ENCODE measurements around the gene MTCH2.
A peak's percentile ranks its signal among the peaks of the same experiment; 100 is the strongest.

The MTCH2 gene

GRCh38 chr11:47606731-47607130 is 35.6 kb downstream of the MTCH2 start:
- Histone ChIP-seq H3K9me3 (ENCODE audit: insufficient read depth, low read depth, low read length) (no peaks in the 10 kb centered on the region), H3K4me3 (ENCODE audit: low read length) (no peak overlapping the region), H3K36me3 (ENCODE audit: insufficient read depth, low read length) (peaks cover 6% of the 10 kb centered on the region), H3K27me3 (ENCODE audit: insufficient read depth, low read length) (no peaks in the 10 kb centered on the region), H3K27ac (ENCODE audit: low read depth, low read length) (no peak overlapping the region), H3K9ac (ENCODE audit: low read depth, low read length) (no peak overlapping the region), H3K4me1 (ENCODE audit: insufficient read depth, low read length) (no peaks in the 10 kb centered on the region)
- WGBS, result 58% methylated on average over 5 of the region's 5 CpGs

GRCh38 chr11:47605921-47606320 is 36.4 kb downstream of the MTCH2 start:
- H3K27me3 ChIP-seq (ENCODE audit: insufficient read depth, low read length), result no peaks in the 10 kb centered on the region
- H3K4me1 ChIP-seq (ENCODE audit: insufficient read depth, low read length), result no peaks in the 10 kb centered on the region
- H3K9ac ChIP-seq (ENCODE audit: low read depth, low read length), result no peak overlapping the region
- H3K9me3 ChIP-seq (ENCODE audit: insufficient read depth, low read depth, low read length), result no peaks in the 10 kb centered on the region
- WGBS, result 99% methylated on average over 3 of the region's 3 CpGs
- no peak overlapping the region for H3K27ac ChIP-seq (ENCODE audit: low read depth, low read length)
- no peak overlapping the region for H3K4me3 ChIP-seq (ENCODE audit: low read length)
- no peaks in the 10 kb centered on the region; the same call in 1 of the 2 replicates for H3K36me3 ChIP-seq (ENCODE audit: insufficient read depth, low read length)

- no peaks in the 10 kb centered on the region for H3K36me3 ChIP-seq (ENCODE audit: insufficient read depth, low read length)
- H3K9me3 ChIP-seq (ENCODE audit: insufficient read depth, low read depth, low read length), result no peaks in the 10 kb centered on the region
- H3K9ac ChIP-seq (ENCODE audit: low read depth, low read length), result no peak overlapping the region
- H3K4me1 ChIP-seq (ENCODE audit: insufficient read depth, low read length), result peaks cover 4% of the 10 kb centered on the region
- no peak overlapping the region for H3K4me3 ChIP-seq (ENCODE audit: low read length)
- no peak overlapping the region for H3K27ac ChIP-seq (ENCODE audit: low read depth, low read length)
- 96% methylated on average over 4 of the region's 4 CpGs for WGBS
- H3K27me3 ChIP-seq (ENCODE audit: insufficient read depth, low read length), result no peaks in the 10 kb centered on the region
These were observed 39.1 kb downstream of the MTCH2 start for GRCh38 chr11:47603295-47603694.

- WGBS, result 86% methylated on average over 4 of the region's 4 CpGs
- H3K36me3 ChIP-seq (ENCODE audit: insufficient read depth, low read length), result no peaks in the 10 kb centered on the region
- peaks cover 8% of the 10 kb centered on the region for H3K27me3 ChIP-seq (ENCODE audit: insufficient read depth, low read length)
- H3K27ac ChIP-seq (ENCODE audit: low read depth, low read length), result no peak overlapping the region
- H3K9ac ChIP-seq (ENCODE audit: low read depth, low read length), result no peak overlapping the region
- H3K9me3 ChIP-seq (ENCODE audit: insufficient read depth, low read depth, low read length), result no peaks in the 10 kb centered on the region
- peaks cover 4% of the 10 kb centered on the region for H3K4me1 ChIP-seq (ENCODE audit: insufficient read depth, low read length)
- H3K4me3 ChIP-seq (ENCODE audit: low read length), result no peak overlapping the region
These were observed 42.5 kb downstream of the MTCH2 start for GRCh38 chr11:47599902-47600301.

- Histone ChIP-seq H3K36me3 (ENCODE audit: insufficient read depth, low read length) (no peaks in the 10 kb centered on the region), H3K9me3 (ENCODE audit: insufficient read depth, low read depth, low read length) (no peaks in the 10 kb centered on the region), H3K4me1 (ENCODE audit: insufficient read depth, low read length) (peaks cover 13% of the 10 kb centered on the region), H3K27ac (ENCODE audit: low read depth, low read length) (no peak overlapping the region), H3K27me3 (ENCODE audit: insufficient read depth, low read length) (peaks cover 37% of the 10 kb centered on the region), H3K4me3 (ENCODE audit: low read length) (no peak overlapping the region), H3K9ac (ENCODE audit: low read depth, low read length) (no peak overlapping the region)
- WGBS, result 85% methylated on average over 1 of the region's 1 CpG
These were observed 46.4 kb downstream of the MTCH2 start for GRCh38 chr11:47595967-47596366.

GRCh38 chr11:47595029-47595428 is 47.3 kb downstream of the MTCH2 start:
- no peaks in the 10 kb centered on the region for H3K36me3 ChIP-seq (ENCODE audit: insufficient read depth, low read length)
- 71% methylated on average over 7 of the region's 7 CpGs for WGBS
- no peaks in the 10 kb centered on the region for H3K9me3 ChIP-seq (ENCODE audit: insufficient read depth, low read depth, low read length)
- peaks cover 37% of the 10 kb centered on the region for H3K27me3 ChIP-seq (ENCODE audit: insufficient read depth, low read length)
- H3K9ac ChIP-seq (ENCODE audit: low read depth, low read length), result no peak overlapping the region
- peaks cover 13% of the 10 kb centered on the region for H3K4me1 ChIP-seq (ENCODE audit: insufficient read depth, low read length)
- H3K4me3 ChIP-seq (ENCODE audit: low read length), result peak overlapping the region; percentile 75; the same call in 1 of the 2 replicates
- no peak overlapping the region for H3K27ac ChIP-seq (ENCODE audit: low read depth, low read length)

- H3K27ac ChIP-seq (ENCODE audit: low read depth, low read length), result no peak within 1 kb of the TSS
These were observed 48.2 kb downstream of the MTCH2 start, which contains the start of gene C1QTNF4 for GRCh38 chr11:47593934-47594855. Gene C1QTNF4, minus strand, starts transcription at chr11:47594411. Its CDS starts 3,601 bp downstream, at chr11:47590810.

GRCh38 chr11:47593492-47593933 is 48.8 kb downstream of the MTCH2 start:
- H3K27ac ChIP-seq (ENCODE audit: low read depth, low read length), result no peak overlapping the region
- WGBS, result 4% methylated on average over 5 of the region's 6 CpGs
- peaks cover 9% of the 10 kb centered on the region for H3K4me1 ChIP-seq (ENCODE audit: insufficient read depth, low read length)
- H3K9me3 ChIP-seq (ENCODE audit: insufficient read depth, low read depth, low read length), result no peaks in the 10 kb centered on the region
- H3K4me3 ChIP-seq (ENCODE audit: low read length), result peak overlapping the region; percentile 75
- peak overlapping the region; percentile 68 for H3K9ac ChIP-seq (ENCODE audit: low read depth, low read length)
- no peaks in the 10 kb centered on the region for H3K36me3 ChIP-seq (ENCODE audit: insufficient read depth, low read length)
- peaks cover 37% of the 10 kb centered on the region for H3K27me3 ChIP-seq (ENCODE audit: insufficient read depth, low read length)

More at GRCh38 chr11:47593934-47594855, 48.2 kb downstream of the MTCH2 start, which contains the start of gene C1QTNF4:
- Histone ChIP-seq H3K4me1 (ENCODE audit: insufficient read depth, low read length) (peaks cover 11% of the 10 kb centered on the region), H3K9ac (ENCODE audit: low read depth, low read length) (peak within 1 kb of the TSS; percentile 68), H3K9me3 (ENCODE audit: insufficient read depth, low read depth, low read length) (no peaks in the 10 kb centered on the region), H3K4me3 (ENCODE audit: low read length) (peak within 1 kb of the TSS; percentile 75), H3K27me3 (ENCODE audit: insufficient read depth, low read length) (peaks cover 37% of the 10 kb centered on the region), H3K36me3 (ENCODE audit: insufficient read depth, low read length) (no peaks in the 10 kb centered on the region)
- WGBS, result 2% methylated on average over 48 of the region's 48 CpGs

GRCh38 chr11:47592970-47593369 is 49.4 kb downstream of the MTCH2 start:
- no peaks in the 10 kb centered on the region for H3K36me3 ChIP-seq (ENCODE audit: insufficient read depth, low read length)
- no peak overlapping the region for H3K27ac ChIP-seq (ENCODE audit: low read depth, low read length)
- H3K9ac ChIP-seq (ENCODE audit: low read depth, low read length), result no peak overlapping the region
- H3K9me3 ChIP-seq (ENCODE audit: insufficient read depth, low read depth, low read length), result no peaks in the 10 kb centered on the region
- peaks cover 37% of the 10 kb centered on the region for H3K27me3 ChIP-seq (ENCODE audit: insufficient read depth, low read length)
- H3K4me3 ChIP-seq (ENCODE audit: low read length), result peak overlapping the region; percentile 75
- peaks cover 9% of the 10 kb centered on the region for H3K4me1 ChIP-seq (ENCODE audit: insufficient read depth, low read length)
- 87% methylated on average over 2 of the region's 2 CpGs for WGBS

- Histone ChIP-seq H3K27ac (ENCODE audit: low read depth, low read length) (no peak overlapping the region), H3K4me3 (ENCODE audit: low read length) (no peak overlapping the region), H3K36me3 (ENCODE audit: insufficient read depth, low read length) (no peaks in the 10 kb centered on the region), H3K4me1 (ENCODE audit: insufficient read depth, low read length) (peaks cover 9% of the 10 kb centered on the region), H3K9ac (ENCODE audit: low read depth, low read length) (no peak overlapping the region), H3K9me3 (ENCODE audit: insufficient read depth, low read depth, low read length) (no peaks in the 10 kb centered on the region), H3K27me3 (ENCODE audit: insufficient read depth, low read length) (peaks cover 37% of the 10 kb centered on the region)
- 75% methylated on average over 4 of the region's 4 CpGs for WGBS
These were observed 50.1 kb downstream of the MTCH2 start for GRCh38 chr11:47592251-47592650.

GRCh38 chr11:47591764-47592163 is 50.6 kb downstream of the MTCH2 start:
- H3K9ac ChIP-seq (ENCODE audit: low read depth, low read length), result no peak overlapping the region
- H3K36me3 ChIP-seq (ENCODE audit: insufficient read depth, low read length), result no peaks in the 10 kb centered on the region
- H3K4me3 ChIP-seq (ENCODE audit: low read length), result no peak overlapping the region
- H3K4me1 ChIP-seq (ENCODE audit: insufficient read depth, low read length), result peaks cover 9% of the 10 kb centered on the region
- H3K27ac ChIP-seq (ENCODE audit: low read depth, low read length), result no peak overlapping the region
- 49% methylated on average over 7 of the region's 7 CpGs for WGBS
- H3K9me3 ChIP-seq (ENCODE audit: insufficient read depth, low read depth, low read length), result no peaks in the 10 kb centered on the region
- peaks cover 37% of the 10 kb centered on the region for H3K27me3 ChIP-seq (ENCODE audit: insufficient read depth, low read length)
